ENCODE data around the gene FBXO34. TPM values are rescaled to one million over a fixed set of nuclear protein-coding genes. Genes with fewer than 3 reads are reported as not detected.

FBXO34 gene, protein sequence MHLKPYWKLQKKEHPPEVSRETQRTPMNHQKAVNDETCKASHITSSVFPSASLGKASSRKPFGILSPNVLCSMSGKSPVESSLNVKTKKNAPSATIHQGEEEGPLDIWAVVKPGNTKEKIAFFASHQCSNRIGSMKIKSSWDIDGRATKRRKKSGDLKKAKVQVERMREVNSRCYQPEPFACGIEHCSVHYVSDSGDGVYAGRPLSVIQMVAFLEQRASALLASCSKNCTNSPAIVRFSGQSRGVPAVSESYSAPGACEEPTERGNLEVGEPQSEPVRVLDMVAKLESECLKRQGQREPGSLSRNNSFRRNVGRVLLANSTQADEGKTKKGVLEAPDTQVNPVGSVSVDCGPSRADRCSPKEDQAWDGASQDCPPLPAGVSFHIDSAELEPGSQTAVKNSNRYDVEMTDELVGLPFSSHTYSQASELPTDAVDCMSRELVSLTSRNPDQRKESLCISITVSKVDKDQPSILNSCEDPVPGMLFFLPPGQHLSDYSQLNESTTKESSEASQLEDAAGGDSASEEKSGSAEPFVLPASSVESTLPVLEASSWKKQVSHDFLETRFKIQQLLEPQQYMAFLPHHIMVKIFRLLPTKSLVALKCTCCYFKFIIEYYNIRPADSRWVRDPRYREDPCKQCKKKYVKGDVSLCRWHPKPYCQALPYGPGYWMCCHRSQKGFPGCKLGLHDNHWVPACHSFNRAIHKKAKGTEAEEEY
- total RNA-seq (2013; cell fraction: nucleolus; rRNA removed), result 32.9 and 35.1 TPM in 2 replicates
- total RNA-seq (2014; rRNA removed) (17.6 and 20.2 TPM in 2 replicates), total RNA-seq (2014; rRNA removed; fragmentation: Illumina TruSeq; extraction: Trizol) (19.4 and 20.0 TPM in 2 replicates), total RNA-seq (2021) (18.3 and 19.5 TPM in 2 replicates), polyA plus RNA-seq (2011; rRNA removed) (22.8 and 30.9 TPM in 2 replicates), polyA plus RNA-seq (2014; fragmentation: Illumina TruSeq; extraction: Trizol) (16.2 and 20.2 TPM in 2 replicates), polyA plus RNA-seq (2014; fragmentation: Nextera tagmentation; extraction: Ambion mirVana) (1 to 10 TPM; 5.6 to 6.8 TPM), polyA plus RNA-seq (2014; rRNA removed) (13.1 and 13.9 TPM in 2 replicates), polyA plus RNA-seq (2016; fragmentation: Nextera tagmentation; extraction: Ambion mirVana) (10 to 100 TPM; 17.6 to 20.0 TPM), polyA minus RNA-seq (2011; rRNA and poly(A)+ RNA removed) (27.0 and 32.3 TPM in 2 replicates), Bru-seq, nascent RNA (percentile 89 among the genes with signal in this experiment), BruChase-seq, experiment 1, labeled RNA remaining after a 6-hour chase (percentile 84 among the genes with signal in this experiment), BruChase-seq, experiment 2, labeled RNA remaining after a 2-hour chase (percentile 86 among the genes with signal in this experiment)
- polyA plus RNA-seq (2011; ENCODE audit: low read depth), result 10.4 TPM
- 16.6 and 18.0 TPM in 2 replicates for polyA plus RNA-seq (2011; cell fraction: cytosol; rRNA removed)
- polyA plus RNA-seq (2011; cell fraction: nucleus; rRNA removed), result 25.1 and 50.8 TPM in 2 replicates
- 12.2 and 15.4 TPM in 2 replicates for polyA plus RNA-seq (2012)
- polyA minus RNA-seq (2011; cell fraction: cytosol; rRNA and poly(A)+ RNA removed), result 8.3 and 9.4 TPM in 2 replicates
- 13.2 and 26.5 TPM in 2 replicates for polyA minus RNA-seq (2011; cell fraction: nucleus; rRNA and poly(A)+ RNA removed)
- long read RNA-seq, experiment 1, transcript FBXO34-201 (2 exons, 3,464 nt), result major isoform, 11 of 11 reads
- long read RNA-seq, experiment 1, partial matches to known transcripts, result 0 of 11 reads
- long read RNA-seq, experiment 1, other reads (novel, unspliced or antisense), result 0 of 11 reads
- long read RNA-seq, experiment 2, transcript FBXO34-201 (2 exons, 3,464 nt), result major isoform, 28 of 40 reads
- long read RNA-seq, experiment 2, partial matches to known transcripts, result 0 of 40 reads
- long read RNA-seq, experiment 2, other reads (novel, unspliced or antisense), result 12 of 40 reads

GRCh38 chr14:55270832-55271571 is at the start of gene FBXO34:
TSS of gene FBXO34 (plus strand) at chr14:55271421. CDS start at chr14:55350391, 78,970 bp downstream.
- peak; percentile 95 for FAIRE-seq
- peak within 1 kb of the TSS; percentile 88 for H3K27ac ChIP-seq (ENCODE audit: control insufficient read depth, insufficient read depth)
- no peaks in the 10 kb centered on the region for H3K36me3 ChIP-seq (ENCODE audit: control insufficient read depth in 2 of 2, insufficient read depth in 2 of 2, low read length in 1 of 2)
- H3K4me2 ChIP-seq (ENCODE audit: control insufficient read depth, insufficient read depth), result peak within 1 kb of the TSS; percentile 84
- peak; percentile 87 for DNase-seq (ENCODE audit: low read depth, low spot score)
- SMC1A ChIA-PET (ENCODE audit: uncharacterized antibody, unreplicated experiment), result interaction anchor here (0.6 to 6.6 kb wide), 26 partner anchors 9 to 275 kb away, joined by 3 to 161 read pairs (median 4); no protein-coding TSS in a partner anchor
- H3K79me2 ChIP-seq (ENCODE audit: control insufficient read depth, insufficient read depth, low read length), result peaks cover 47% of the 10 kb centered on the region
- in situ Hi-C loops (cut with MboI) (loop anchor here (5.0 kb wide), 1 partner anchor 81 kb away; no protein-coding TSS in a partner anchor), intact Hi-C loops (cut with micrococcal nuclease; ENCODE audit: unreplicated experiment) (loop anchor here (1.0 to 10.0 kb wide), 5 partner anchors 28 to 166 kb away; partner anchors contain the start of gene ATG14)
- no peaks in the 10 kb centered on the region for H4K20me1 ChIP-seq (ENCODE audit: control insufficient read depth, insufficient read depth)
- POLR2A ChIA-PET, result interaction anchor here (0.6 to 1.3 kb wide), 3 partner anchors 62 to 435 kb away, joined by 3 to 5 read pairs (median 4); no protein-coding TSS in a partner anchor
- peaks cover 26% of the 10 kb centered on the region for H3K4me1 ChIP-seq (ENCODE audit: control insufficient read depth, insufficient read depth, low read length)
- no peaks in the 10 kb centered on the region for H3K27me3 ChIP-seq (replicated peaks in 1 of 2; ENCODE audit: control insufficient read depth in 2 of 2, insufficient read depth in 2 of 2, low read length in 1 of 2)
- H3K9ac ChIP-seq (ENCODE audit: control insufficient read depth, insufficient read depth, low read length), result peak within 1 kb of the TSS; percentile 91
- H2AFZ ChIP-seq (ENCODE audit: control insufficient read depth, low read depth, low read length), result peak within 1 kb of the TSS; percentile 93
- no peaks in the 10 kb centered on the region for H3K9me3 ChIP-seq (replicated peaks; ENCODE audit: control insufficient read depth, insufficient read depth, low read length)
- peak within 1 kb of the TSS; percentile 93 for H3K4me3 ChIP-seq
- BruUV-seq (replicated peaks), result no TSS peak
- peak; percentile 93 for ATAC-seq
- 1% methylated on average over 47 of the region's 49 CpGs for WGBS (ENCODE audit: insufficient coverage, insufficient replicate concordance, low lambda C conversion rate, missing lambda C conversion rate)
- RAD21 ChIA-PET (ENCODE audit: unreplicated experiment), result interaction anchor here (0.8 to 4.6 kb wide), 19 partner anchors 9 to 220 kb away, joined by 3 to 65 read pairs (median 4); partner anchors contain the start of genes ATG14 and MAPK1IP1L
- CTCF ChIA-PET, result interaction anchor here (0.6 to 6.5 kb wide), 42 partner anchors 8 to 240 kb away, joined by 3 to 255 read pairs (median 6); partner anchors contain the start of genes ATG14 and MAPK1IP1L
- no peak for TF ChIP-seq RELA (IDR thresholded peaks at IDR 0.05; ENCODE audit: borderline replicate concordance, partially characterized antibody)
- no peak for TF ChIP-seq ZBED1 (IDR thresholded peaks at IDR 0.05; ENCODE audit: borderline replicate concordance)
- peak; percentile 76 to 78 for TF ChIP-seq BHLHE40 (IDR thresholded peaks at IDR 0.05; ENCODE audit: borderline replicate concordance in 1 of 2, low read depth in 2 of 2, low read length in 1 of 2)
- TF ChIP-seq SUZ12 (IDR thresholded peaks at IDR 0.05; ENCODE audit: unreplicated experiment), result no peak
- peak; percentile 96 for TF ChIP-seq ZNF592 (IDR thresholded peaks at IDR 0.05)

All from GM12878 (cell line).